IMR-90 (cell line): Measurements from ENCODE around the gene CLEC6A. TPM values are rescaled to one million over a fixed set of nuclear protein-coding genes. Genes with fewer than 3 reads are reported as not detected.
"Not testable (repeated sequence)": the region's sequence is repeated elsewhere in the genome, so short reads cannot be mapped to it uniquely, and the experiment has no call there.

Experiments
- ATAC-seq: fragments of 200-7000 bp; cut with Tn5 transposase; 2 replicates; pipeline ENCODE4 v1.9.1; 2020; ENCODE audit warnings: low read depth, mild to moderate bottlenecking, moderate library complexity
- BruUV-seq: library from RNA; stranded (reverse); fragments of 400-500 nt; replicated peaks from 2 replicates; lab custom pipeline; 2021; lab: Mats Ljungman, UMichigan
- CTCF ChIA-PET: fragments of 300-600 bp; formaldehyde crosslinking; extraction: SDS; loops from one replicate; lab custom pipeline; 2021; ENCODE audit warnings: antibody characterized with exemption; lab: Yijun Ruan, JAX
- POLR2A ChIA-PET: fragments of 300-600 bp; sonication (Branson Sonifier 250); formaldehyde crosslinking; loops from one replicate; lab custom pipeline; 2022; ENCODE audit warnings: antibody characterized with exemption; ENCODE audit not compliant: unreplicated experiment; lab: Charles Lee
- DNase-seq: peaks from one replicate; pipeline ENCODE4 v3.0.0; 2013
- H2AFZ ChIP-seq: replicated peaks from 2 replicates; pipeline ENCODE3; 2013; ENCODE audit warnings: low read length, mild to moderate bottlenecking; ENCODE audit not compliant: poor library complexity
- H2AK5ac ChIP-seq: 2 replicates; pipeline ENCODE4 v1.6.1; 2013; ENCODE audit warnings: low read depth, low read length, inconsistent platforms
- H2AK9ac ChIP-seq: replicated peaks from 2 replicates; pipeline ENCODE3; 2013; ENCODE audit warnings: mild to moderate bottlenecking, low read depth, low read length, moderate library complexity; ENCODE audit not compliant: poor library complexity
- H2BK120ac ChIP-seq: 2 replicates; pipeline ENCODE4 v1.6.1; 2013; ENCODE audit warnings: low read depth, low read length, inconsistent platforms
- H2BK15ac ChIP-seq: 3 replicates; pipeline ENCODE4 v1.6.1; 2013; ENCODE audit warnings: low read depth, low read length, inconsistent platforms
- H2BK20ac ChIP-seq: 2 replicates; pipeline ENCODE4 v1.6.1; 2013; ENCODE audit warnings: low read depth, mild to moderate bottlenecking, inconsistent platforms, low read length, moderate library complexity
- H2BK5ac ChIP-seq: 2 replicates; pipeline ENCODE4 v1.6.1; 2013; ENCODE audit warnings: mild to moderate bottlenecking, low read depth, low read length, inconsistent platforms; ENCODE audit not compliant: poor library complexity, severe bottlenecking
- H3K14ac ChIP-seq: replicated peaks from 2 replicates; pipeline ENCODE4 v1.6.1; 2013; ENCODE audit warnings: low read depth, low read length, inconsistent platforms
- H3K18ac ChIP-seq: 2 replicates; pipeline ENCODE4 v1.6.1; 2013; ENCODE audit warnings: low read depth, low read length, control low read depth
- H3K23ac ChIP-seq: 2 replicates; pipeline ENCODE4 v1.6.1; 2013; ENCODE audit warnings: low read depth, low read length, inconsistent platforms
- H3K27ac ChIP-seq: 2 replicates; pipeline ENCODE4 v1.5.1; 2013; ENCODE audit warnings: mild to moderate bottlenecking, control low read depth, low read length; ENCODE audit not compliant: insufficient read depth
- H3K27me3 ChIP-seq: 2 replicates; pipeline ENCODE4 v1.6.1; 2013; ENCODE audit warnings: low read length; ENCODE audit not compliant: control insufficient read depth, insufficient read depth
- H3K36me3 ChIP-seq: 2 replicates; pipeline ENCODE4 v1.6.1; 2013; ENCODE audit warnings: low read length, mixed read lengths; ENCODE audit not compliant: control insufficient read depth, insufficient read depth
- H3K4ac ChIP-seq: 2 replicates; pipeline ENCODE4 v1.6.1; 2013; ENCODE audit warnings: low read depth, low read length, inconsistent platforms
- H3K4me1 ChIP-seq: 2 replicates; pipeline ENCODE4 v1.6.1; 2013; ENCODE audit warnings: low read length, mixed read lengths; ENCODE audit not compliant: control insufficient read depth, insufficient read depth
- H3K4me2 ChIP-seq: 2 replicates; pipeline ENCODE4 v1.6.1; 2013; ENCODE audit warnings: low read depth, mild to moderate bottlenecking, control low read depth, low read length, moderate library complexity
- H3K4me3 ChIP-seq: 2 replicates; pipeline ENCODE4 v1.5.1; 2013; ENCODE audit warnings: low read depth, mild to moderate bottlenecking, control low read depth, low read length, moderate library complexity; ENCODE audit not compliant: insufficient read depth
- H3K56ac ChIP-seq: 2 replicates; pipeline ENCODE4 v1.6.1; 2013; ENCODE audit warnings: low read length, inconsistent platforms; ENCODE audit not compliant: insufficient read depth; ENCODE audit errors: extremely low read depth
- H3K79me1 ChIP-seq, 2 experiments: 2 replicates each; pipeline ENCODE4 v1.6.1; 2013; ENCODE audit warnings: low read length in 2 of 2, inconsistent platforms in 1 of 2, low read depth in 1 of 2
- H3K9ac ChIP-seq: 2 replicates; pipeline ENCODE4 v1.6.1; 2013; ENCODE audit warnings: low read depth, low read length, control low read depth
- H3K9me1 ChIP-seq: 2 replicates; pipeline ENCODE4 v1.6.1; 2013; ENCODE audit warnings: low read length, inconsistent platforms; ENCODE audit not compliant: insufficient read depth
- H3K9me3 ChIP-seq: 2 replicates; pipeline ENCODE4 v1.6.1; 2013; ENCODE audit warnings: low read length; ENCODE audit not compliant: control insufficient read depth, insufficient read depth
- H4K20me1 ChIP-seq: 2 replicates; pipeline ENCODE4 v1.6.1; 2013; ENCODE audit warnings: low read length, inconsistent platforms; ENCODE audit not compliant: insufficient read depth
- H4K5ac ChIP-seq: 2 replicates; pipeline ENCODE4 v1.6.1; 2013; ENCODE audit warnings: mild to moderate bottlenecking, low read depth, low read length, control low read depth
- H4K8ac ChIP-seq, 2 experiments: 2 replicates each; pipeline ENCODE4 v1.6.1; 2013; ENCODE audit warnings: low read depth in 2 of 2, low read length in 2 of 2, control low read depth in 1 of 2, inconsistent platforms in 1 of 2
- H4K91ac ChIP-seq: 2 replicates; pipeline ENCODE4 v1.6.1; 2013; ENCODE audit warnings: low read depth, low read length, inconsistent platforms; ENCODE audit not compliant: insufficient read depth
- whole genome bisulfite sequencing, 2 experiments: methylation state at CpG; one replicate each; pipeline versions ENCODE4 v1.1.5 to v1.1.7; 2013; ENCODE audit warnings: missing lambda C conversion rate in 2 of 2; ENCODE audit not compliant: insufficient read length in 1 of 2; ENCODE audit errors: extremely low coverage in 2 of 2; 5-methylcytosine and 5-hydroxymethylcytosine counted together
- dilution Hi-C: fragments of 300-500 bp; cut with HindIII; formaldehyde crosslinking; loops from one replicate; pipeline ENCODE4 v1.14.3; 2018; ENCODE audit warnings: low sequenced_read_pairs; ENCODE audit not compliant: unreplicated experiment
- in situ Hi-C: fragments of 300-500 bp; cut with MboI; formaldehyde crosslinking; loops from 3 replicates; pipeline ENCODE4 v1.14.3; 2019; ENCODE audit warnings: low sequenced_read_pairs, inconsistent platforms, mixed read lengths
- intact Hi-C: fragments of 100-400 bp; cut with micrococcal nuclease; formaldehyde crosslinking; loops from 2 replicates; pipeline ENCODE4 v1.10.0; 2022
- polyA plus RNA-seq, 3 experiments: library from polyadenylated mRNA; depleted of rRNA; stranded (reverse); fragments of >200 nt; gene quantifications; 2 replicates each; pipeline ENCODE4 v1.2.3, GENCODE V29; 2012; ENCODE audit warnings: low replicate concordance in 1 of 3
- total RNA-seq: library from RNA; depleted of rRNA; stranded (reverse); fragments of >200 nt; gene quantifications from 2 replicates; pipeline ENCODE4 v1.2.3, GENCODE V29; 2012

The CLEC6A gene
- total and polyA plus RNA-seq, 2 of the 4 experiments (the other 2 are of a cell fraction): not detected

GRCh38 chr12:8495671-8496070 is 39.9 kb downstream of the CLEC6A start:
- H3K36me3 ChIP-seq, H3K14ac ChIP-seq, DNase-seq, H3K56ac ChIP-seq, H2AK9ac ChIP-seq, H4K8ac ChIP-seq, H3K27ac ChIP-seq, H2BK20ac ChIP-seq, H3K4me3 ChIP-seq, H3K18ac ChIP-seq, H4K5ac ChIP-seq, H2BK15ac ChIP-seq, H3K4me2 ChIP-seq, ATAC-seq, H2AFZ ChIP-seq, H2BK5ac ChIP-seq, H3K27me3 ChIP-seq, BruUV-seq, POLR2A ChIA-PET, dilution Hi-C loops, CTCF ChIA-PET, in situ Hi-C loops, H3K4ac ChIP-seq, H3K9ac ChIP-seq, H4K20me1 ChIP-seq, H3K79me1 ChIP-seq, H3K9me3 ChIP-seq, H3K9me1 ChIP-seq, H4K91ac ChIP-seq, H2BK120ac ChIP-seq, H2AK5ac ChIP-seq, H3K4me1 ChIP-seq, intact Hi-C loops, H3K23ac ChIP-seq: not testable (repeated sequence)
- no CpG with 5 or more reads among the region's 4 CpGs for WGBS, 2 experiments

DNA sequence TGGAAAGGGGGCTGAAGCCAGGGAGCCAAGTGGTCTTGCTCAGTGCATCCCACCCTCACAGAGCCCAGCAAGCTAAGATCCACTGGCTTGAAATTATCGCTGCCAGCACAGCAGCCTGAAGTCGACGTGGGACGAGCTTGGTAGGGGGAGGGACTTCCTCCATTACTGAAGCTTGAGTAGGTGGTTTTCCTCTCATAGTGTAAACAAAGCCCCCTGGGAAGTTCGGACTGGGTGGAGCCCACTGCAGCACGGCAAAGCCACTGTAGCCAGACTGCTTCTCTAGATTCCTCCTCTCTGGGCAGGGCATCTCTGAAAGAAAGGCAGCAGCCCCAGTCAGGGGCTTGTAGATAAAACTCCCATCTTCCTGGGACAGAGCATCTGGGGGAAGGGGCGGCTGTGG is 40.3 kb downstream of the CLEC6A start:
- H3K79me1 ChIP-seq, H3K18ac ChIP-seq, H3K4ac ChIP-seq, H4K91ac ChIP-seq, H2BK120ac ChIP-seq, H2AFZ ChIP-seq, H2BK5ac ChIP-seq, H3K23ac ChIP-seq, intact Hi-C loops, CTCF ChIA-PET, H3K27me3 ChIP-seq, H3K4me2 ChIP-seq, H3K9me1 ChIP-seq, H4K8ac ChIP-seq, H3K56ac ChIP-seq, H4K20me1 ChIP-seq, H4K5ac ChIP-seq, H3K36me3 ChIP-seq, H3K9ac ChIP-seq, H2BK15ac ChIP-seq, BruUV-seq, in situ Hi-C loops, H3K4me3 ChIP-seq, H3K4me1 ChIP-seq, H3K14ac ChIP-seq, H2AK5ac ChIP-seq, H2AK9ac ChIP-seq, H2BK20ac ChIP-seq, H3K9me3 ChIP-seq, dilution Hi-C loops, POLR2A ChIA-PET, ATAC-seq, H3K27ac ChIP-seq, DNase-seq: not testable (repeated sequence)
- WGBS, 2 experiments: 71% methylated on average over 1 of the region's 7 CpGs; no CpG with 5 or more reads in 1 of the 2 experiments
